Vagina (tissue), 2 donors: ENCODE measurements around the gene HUNK.

ENCODE experiments used
- POLR2A ChIP-seq, 2 donors: fragments of 450-650 bp; IDR thresholded peaks; one replicate each; pipeline ENCODE4 v1.6.1; 2017; ENCODE audit warnings: antibody characterized with exemption in 2 of 2, mild to moderate bottlenecking in 2 of 2, moderate library complexity in 2 of 2
- POLR2AphosphoS5 ChIP-seq, 2 donors: sonication (generic); formaldehyde crosslinking; IDR thresholded peaks; one replicate each; pipeline ENCODE4 v1.9.0; 2017; ENCODE audit warnings: antibody characterized with exemption in 2 of 2, mild to moderate bottlenecking in 2 of 2, low read depth in 1 of 2; ENCODE audit not compliant: insufficient read depth in 1 of 2
- TF ChIP-seq, protein P1 (sequence below), 3 experiments: fragments of 450-650 bp in 2 of 3; fragments of 200-600 bp in 1 of 3; sonication (generic) in 1 of 3; IDR thresholded peaks; one replicate each; pipeline ENCODE4 v1.5.1; 2017 to 2019; ENCODE audit warnings: antibody characterized with exemption in 3 of 3, mild to moderate bottlenecking in 2 of 3, moderate library complexity in 2 of 3

GRCh38 chr21:31879911-31880310 is 7.1 kb downstream of the HUNK start:
- no peak for TF ChIP-seq POLR2AphosphoS5 (IDR thresholded peaks at IDR 0.05; ENCODE audit: insufficient read depth in 1 of 2, low read depth in 1 of 2)
- TF ChIP-seq, protein P1, sequence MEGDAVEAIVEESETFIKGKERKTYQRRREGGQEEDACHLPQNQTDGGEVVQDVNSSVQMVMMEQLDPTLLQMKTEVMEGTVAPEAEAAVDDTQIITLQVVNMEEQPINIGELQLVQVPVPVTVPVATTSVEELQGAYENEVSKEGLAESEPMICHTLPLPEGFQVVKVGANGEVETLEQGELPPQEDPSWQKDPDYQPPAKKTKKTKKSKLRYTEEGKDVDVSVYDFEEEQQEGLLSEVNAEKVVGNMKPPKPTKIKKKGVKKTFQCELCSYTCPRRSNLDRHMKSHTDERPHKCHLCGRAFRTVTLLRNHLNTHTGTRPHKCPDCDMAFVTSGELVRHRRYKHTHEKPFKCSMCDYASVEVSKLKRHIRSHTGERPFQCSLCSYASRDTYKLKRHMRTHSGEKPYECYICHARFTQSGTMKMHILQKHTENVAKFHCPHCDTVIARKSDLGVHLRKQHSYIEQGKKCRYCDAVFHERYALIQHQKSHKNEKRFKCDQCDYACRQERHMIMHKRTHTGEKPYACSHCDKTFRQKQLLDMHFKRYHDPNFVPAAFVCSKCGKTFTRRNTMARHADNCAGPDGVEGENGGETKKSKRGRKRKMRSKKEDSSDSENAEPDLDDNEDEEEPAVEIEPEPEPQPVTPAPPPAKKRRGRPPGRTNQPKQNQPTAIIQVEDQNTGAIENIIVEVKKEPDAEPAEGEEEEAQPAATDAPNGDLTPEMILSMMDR (IDR thresholded peaks at IDR 0.05), result no peak
- no peak for TF ChIP-seq POLR2A (IDR thresholded peaks at IDR 0.05)
